Glomerular endothelial cell (primary cell): ENCODE data around the gene N4BP2L2. TPM values are rescaled to one million over a fixed set of nuclear protein-coding genes. Genes with fewer than 3 reads are reported as not detected.

Source experiments
- DNase-seq: peaks from one replicate; pipeline ENCODE4 v3.0.0-alpha.2; 2011; ENCODE audit warnings: low read depth, low spot score; ENCODE audit errors: extremely low read depth
- total RNA-seq: library from RNA; depleted of rRNA; stranded (reverse); fragments of >200 nt; gene quantifications from 2 replicates; pipeline ENCODE4 v1.2.3, GENCODE V29; 2015

The N4BP2L2 gene
- total RNA-seq, 1 donor from 2014 or later: 66.3 TPM

DNA sequence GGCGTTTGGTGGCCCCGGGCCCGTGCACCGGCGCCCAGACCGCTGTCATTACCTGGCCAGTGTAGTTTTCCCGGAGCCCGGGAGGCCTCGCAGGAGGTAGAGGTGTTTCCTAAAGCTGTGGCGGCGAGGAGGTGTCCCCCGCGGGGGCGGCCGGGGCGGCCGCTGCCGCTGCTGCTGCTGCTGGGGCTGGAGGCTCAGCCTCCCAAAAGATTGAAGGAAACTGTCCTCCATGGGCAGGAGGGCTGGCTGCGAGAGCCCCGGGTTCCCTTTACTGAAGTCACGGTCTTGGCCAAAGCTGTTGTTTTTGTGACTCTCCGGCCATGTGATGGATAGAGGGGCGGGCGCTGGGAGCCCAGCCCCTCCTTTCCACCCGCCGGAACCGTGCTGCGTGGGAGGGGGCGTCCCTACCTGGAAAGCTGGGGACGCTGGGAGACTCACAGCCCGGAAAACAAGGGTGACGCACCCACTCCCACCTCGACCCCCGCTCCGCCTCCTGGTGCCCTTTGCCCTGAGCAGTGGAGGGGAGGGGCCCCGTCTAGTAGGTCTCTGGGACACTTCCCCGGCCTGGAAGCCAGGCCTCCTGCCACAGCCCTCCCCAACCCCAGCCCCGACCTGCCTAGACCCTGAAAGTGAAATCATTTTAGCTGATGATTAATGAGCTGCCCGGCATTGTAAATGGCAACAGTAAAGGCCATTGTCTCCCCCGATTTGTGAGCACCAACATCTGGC, 110.6 kb downstream of the N4BP2L2 start, which contains the start of gene N4BP2L1:
N4BP2L1 (minus strand) TSS at position 279 of the 729 bp plus-strand sequence; CDS start at position 231, 48 bp downstream.
- DNase-seq: no peak

DNA sequence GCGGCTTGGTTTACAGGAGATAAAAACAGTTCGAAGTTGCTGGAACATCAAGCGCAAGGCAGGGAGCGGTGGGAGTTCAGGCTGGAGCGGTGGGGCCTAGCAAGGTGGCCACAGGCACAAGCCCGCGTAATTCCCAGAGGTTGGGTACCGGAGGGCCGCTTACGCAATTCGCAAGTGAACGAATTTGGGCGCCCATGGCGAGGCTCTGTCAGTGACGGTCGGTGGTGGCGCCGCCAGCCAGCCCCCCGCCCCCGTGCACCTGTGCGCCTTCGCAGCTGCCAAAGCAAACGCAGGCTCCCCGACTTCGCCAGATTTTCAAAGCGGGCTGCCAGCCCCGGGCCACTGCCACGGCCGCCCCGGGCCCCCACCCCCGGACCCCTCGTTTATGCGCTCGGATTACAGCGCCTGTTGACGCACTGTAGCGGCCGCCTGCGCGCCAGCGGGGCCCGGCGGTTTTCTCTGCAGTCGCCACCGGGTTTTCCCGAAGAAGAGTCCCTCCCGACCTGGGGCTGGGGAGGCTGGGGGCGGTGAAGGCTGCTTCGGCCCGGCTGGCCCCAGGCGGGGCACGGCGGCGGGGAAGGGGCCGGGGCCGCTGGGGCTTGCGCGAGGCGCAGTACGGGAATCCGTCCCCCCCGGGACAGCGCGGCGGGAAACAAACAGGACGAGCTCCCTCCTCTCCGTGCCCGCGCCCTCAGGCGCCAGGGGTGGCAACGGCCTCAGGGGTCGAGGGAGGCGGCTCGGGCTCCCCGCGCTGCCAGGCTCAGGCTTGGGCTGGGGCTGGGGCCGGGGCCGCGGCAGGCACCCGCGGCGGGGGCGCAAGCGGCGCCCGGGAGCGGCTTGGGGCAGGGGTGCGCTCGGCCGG, 111.4 kb downstream of the N4BP2L2 start:
- no peak for DNase-seq

DNA sequence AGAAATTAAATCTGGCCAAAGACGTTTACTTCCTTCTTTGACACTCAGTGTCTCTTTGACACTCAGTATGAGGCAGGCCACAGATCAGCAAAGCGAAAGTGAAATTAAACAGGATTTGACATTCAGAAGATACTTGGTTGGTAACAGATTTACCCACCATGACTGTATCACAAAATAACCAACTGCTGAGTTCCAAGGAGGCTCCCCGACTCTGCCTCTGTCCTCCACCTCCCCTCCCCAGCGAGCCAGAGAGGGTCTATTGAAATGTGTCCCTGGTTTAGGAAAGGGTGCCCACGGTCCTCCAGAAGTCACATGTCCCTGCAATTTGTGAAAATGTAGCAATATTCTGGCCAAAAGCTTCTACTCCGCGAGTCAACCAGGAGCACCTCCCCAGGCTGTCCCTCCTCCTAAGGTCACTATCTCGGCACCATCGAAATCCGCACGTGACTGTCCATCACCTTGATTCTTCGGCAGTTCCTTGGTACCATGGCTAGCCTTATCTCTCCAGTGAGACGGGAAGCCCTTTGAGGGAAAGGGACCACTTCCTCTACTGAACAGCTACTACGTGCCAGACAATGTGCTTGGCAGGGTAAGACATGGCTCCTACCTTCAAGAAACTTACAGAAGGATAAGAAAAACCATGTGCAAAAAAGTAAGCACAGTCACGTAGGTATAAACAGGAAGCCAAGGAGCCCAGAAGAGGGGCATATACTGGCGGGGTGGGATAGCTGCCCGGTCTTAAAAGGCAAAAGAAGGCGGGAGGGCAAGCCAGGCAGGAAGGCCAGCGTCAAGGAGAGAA, 112.2 kb downstream of the N4BP2L2 start:
- no peak for DNase-seq

DNA sequence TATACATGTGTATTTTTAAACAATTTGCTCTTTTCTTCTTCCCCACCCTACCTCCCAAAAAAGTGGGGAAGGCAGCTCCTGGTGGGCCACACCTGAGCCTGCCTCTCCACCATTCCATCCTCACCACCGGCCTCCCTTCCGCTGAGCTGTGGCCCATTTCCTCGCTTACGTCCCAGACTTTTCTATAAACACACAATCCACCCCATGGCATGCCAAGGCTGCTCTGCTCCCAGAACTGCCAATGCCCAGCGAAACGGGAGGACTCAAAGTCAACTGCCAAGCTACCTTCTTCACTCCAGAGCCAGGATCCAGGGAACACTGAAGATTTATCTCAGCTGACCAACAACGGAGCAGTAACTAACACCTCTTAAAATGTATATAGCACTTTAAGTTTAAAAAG, 113.4 kb downstream of the N4BP2L2 start:
- no peak for DNase-seq

DNA sequence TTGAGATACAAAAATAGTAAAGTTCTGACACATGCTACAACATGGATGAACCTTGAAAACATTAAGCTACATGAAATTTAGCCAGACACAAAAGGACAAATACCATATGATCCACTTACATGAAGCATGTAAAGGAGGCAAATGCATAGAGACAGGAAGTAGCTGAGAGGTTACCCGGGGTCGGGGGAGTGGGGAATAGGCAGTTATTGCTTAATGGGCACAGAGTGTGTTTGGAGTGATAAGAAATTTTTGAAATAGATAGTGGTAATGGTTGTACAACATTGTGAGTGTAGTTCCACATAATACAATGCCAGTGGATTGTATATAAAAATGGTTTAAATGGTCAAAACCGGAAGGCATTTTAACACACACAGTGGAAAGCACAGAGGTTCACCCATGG, 115.0 kb downstream of the N4BP2L2 start:
- DNase-seq: no peak

DNA sequence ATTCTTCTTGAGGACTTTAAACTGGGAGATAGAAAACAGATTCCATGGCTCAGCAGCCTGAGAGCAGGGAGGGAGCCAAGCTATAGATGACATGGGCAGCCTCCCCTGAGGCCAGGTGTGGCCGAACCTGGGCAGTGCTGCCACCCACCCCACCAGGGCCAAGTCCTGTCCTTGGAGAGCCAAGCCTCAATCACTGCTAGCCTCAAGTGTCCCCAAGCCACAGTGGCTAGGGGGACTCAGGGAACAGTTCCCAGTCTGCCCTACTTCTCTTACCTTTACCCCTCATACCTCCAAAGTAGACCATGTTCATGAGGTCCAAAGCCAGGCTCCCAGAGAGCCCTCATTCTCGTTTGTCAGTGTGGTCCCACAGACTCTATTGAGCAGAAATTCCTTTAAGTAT, 118.7 kb downstream of the N4BP2L2 start:
- no peak for DNase-seq

DNA sequence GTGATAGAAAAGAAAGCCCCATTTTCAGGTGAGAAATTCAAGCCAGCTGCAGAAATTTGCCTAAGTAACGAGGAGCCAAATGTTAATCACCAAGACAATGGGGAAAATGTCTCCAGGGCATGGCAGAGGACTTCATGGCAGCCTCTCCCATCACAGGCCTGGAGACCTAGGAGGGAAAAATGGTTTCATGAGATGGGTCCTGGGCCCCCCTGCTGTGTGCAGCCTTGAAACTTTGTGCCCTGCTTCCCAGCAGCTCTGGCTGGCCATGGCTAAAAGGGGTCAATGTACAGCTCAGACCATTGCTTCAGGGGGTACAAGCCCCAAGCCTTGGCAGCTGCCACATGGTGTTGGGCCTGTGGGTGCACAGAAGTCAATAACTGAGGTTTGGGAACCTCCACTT, 120.6 kb downstream of the N4BP2L2 start:
- no peak for DNase-seq

DNA sequence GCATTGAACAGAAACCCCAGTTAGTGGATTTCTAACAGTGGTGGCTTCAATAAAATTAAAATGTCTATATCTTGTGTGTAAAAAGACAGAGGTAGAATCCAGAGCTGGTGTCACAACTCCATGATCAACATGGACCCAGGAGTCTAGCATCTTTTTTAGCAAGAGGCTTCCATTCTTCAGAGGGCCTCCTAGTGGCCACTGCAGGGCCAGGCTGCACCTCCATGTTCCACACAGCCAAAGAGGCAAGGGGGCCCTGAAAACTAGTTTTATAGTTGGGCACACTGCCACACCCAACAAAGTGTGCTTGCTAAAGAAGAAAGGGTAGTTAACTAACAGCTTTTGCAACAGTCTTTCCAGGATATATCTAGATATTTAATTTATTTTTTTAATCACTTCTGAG, 123.6 kb downstream of the N4BP2L2 start:
- DNase-seq: no peak

DNA sequence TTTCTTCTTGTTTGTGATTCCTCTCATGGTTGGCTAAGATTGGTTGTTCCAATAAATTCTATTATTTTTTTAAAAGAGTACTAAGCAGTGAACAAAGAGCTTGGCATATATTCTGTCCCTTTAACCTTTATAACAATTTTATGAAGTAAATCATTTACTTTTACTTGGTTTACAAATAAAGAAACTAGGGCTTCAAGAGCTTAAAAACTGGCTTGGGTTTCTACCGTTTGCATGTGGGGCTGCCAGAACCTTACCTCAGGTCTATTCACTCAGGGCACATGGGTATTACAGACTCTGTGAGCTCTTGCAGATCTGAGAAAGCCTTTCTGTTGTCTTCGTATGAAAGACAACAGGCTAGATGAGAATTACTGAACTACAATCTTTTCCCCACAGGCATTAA, 124.0 kb downstream of the N4BP2L2 start:
- DNase-seq: no peak

DNA sequence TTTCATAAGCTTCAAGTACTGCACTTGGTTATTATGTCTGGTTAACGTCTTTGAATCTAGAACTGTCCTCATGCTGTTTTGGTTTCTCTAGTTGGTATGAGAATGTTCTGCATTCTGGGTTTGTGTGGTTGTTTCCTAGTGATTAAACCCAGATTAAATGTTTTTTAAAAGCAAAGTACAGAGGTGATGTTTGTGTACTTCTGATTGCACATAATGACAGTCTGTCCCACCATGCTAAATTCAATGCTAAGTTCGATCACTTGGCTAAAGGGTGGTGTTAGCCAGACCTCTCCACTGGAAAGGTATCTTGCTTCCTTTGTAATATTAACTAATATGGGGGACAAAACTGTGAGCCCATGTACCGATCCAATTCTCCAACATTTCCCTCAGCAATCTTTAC, 125.3 kb downstream of the N4BP2L2 start:
- DNase-seq: no peak

DNA sequence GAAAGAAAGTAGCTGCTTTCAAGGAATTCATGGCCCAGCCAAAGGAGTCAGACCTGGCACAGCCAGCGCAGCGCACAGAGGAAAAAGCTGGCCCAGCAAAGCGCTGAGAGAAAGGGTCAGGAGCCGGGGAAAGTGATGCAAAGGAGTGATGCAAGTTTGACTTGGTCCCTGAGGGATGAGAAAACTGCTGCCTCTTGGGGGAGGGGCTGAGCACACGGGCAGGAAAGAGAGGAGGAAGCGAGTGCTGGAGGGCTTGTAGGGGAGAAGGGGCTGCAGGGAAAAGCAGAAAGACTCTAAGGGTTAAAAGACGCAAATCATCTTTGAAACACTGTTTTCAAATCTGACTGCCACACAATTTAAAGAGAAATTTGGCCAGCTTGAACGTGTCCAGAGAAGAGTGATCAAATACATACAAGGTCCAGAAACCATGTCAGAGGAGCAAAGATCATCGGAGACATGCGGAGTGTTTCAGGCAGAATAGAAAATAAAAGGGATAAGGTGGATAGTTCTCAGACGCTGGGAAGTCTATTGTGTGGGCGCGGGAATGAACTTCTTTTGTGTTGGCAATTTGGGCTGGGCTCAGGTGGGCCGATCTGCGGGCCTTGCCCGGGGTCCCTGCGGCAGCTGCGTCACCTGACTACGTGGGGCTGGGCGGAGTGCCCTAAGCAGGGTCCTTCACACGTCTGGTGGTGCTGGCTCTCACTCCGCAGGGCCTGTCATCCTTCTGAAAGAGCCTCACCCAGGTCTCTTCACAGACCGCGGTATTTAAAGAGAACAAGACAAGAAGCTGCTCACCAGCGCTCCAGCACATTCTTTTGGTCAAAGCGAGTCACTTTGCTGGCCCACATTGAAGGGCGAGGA, 128.8 kb downstream of the N4BP2L2 start:
- DNase-seq: no peak

DNA sequence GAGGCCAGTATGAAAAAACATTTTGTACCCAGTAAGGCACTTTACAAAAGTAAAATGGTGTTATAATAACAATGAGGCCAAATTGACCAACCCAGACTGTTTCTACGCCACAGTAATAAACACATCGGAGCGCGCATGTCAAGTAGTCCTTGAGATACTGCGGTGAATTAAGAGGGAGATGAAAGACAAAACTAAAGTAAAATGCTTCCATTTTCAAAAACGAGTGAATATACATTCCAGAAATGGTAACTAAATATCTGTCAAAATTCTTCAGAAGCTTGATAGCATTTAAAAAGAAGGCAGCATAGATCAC, 129.6 kb downstream of the N4BP2L2 start:
- no peak for DNase-seq

DNA sequence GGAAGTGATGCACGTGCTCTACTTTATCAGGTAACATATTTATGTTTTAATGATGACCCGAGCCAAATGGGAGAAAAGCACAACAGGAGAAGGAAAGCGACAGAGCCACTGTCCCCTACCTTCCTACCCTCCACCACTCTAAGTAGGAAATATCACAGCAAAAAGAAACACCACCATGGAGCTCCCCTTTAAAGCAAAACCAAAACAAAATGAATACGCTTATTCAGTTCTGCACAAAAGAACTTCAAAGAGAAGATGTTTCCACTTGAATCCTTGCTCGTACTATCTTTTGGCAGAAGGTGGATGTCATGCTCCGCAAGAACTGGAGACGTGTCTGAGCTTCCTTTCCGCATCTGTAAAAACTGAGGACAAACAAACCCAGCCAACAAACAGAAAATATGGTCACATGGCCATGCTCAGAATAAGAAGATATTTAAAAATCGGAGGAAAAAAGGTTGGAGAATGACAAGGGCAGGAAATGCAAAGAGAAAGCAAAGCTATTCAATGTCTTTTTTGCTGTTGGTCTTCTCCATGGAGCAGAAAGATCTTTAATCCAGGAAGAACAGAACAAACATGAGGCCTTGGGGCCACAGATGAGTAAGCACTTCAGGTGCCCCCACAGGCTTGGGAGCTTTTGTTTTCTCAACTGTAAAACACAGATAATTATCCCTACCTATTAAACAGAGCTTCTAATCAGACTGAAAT, 130.1 kb downstream of the N4BP2L2 start:
- no peak for DNase-seq

DNA sequence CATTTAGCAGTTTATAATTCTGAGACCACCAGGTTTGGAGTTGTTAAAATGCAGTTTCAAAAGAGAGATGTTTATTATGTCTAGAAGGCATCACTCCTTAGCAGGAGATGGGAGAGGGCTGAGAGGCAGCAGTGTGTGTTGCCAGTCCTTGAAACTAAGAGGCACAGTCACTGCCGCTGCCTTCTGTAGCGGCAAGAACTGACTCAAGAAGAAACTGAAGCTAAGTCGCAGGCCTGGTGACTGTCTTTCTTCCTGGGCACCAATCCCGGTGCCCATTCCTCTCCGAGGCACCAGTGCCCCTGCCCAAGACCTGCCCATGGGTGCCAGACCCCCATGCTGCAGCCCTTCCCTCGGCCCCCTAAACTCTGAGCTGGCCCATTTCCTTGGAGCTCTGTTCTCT, 130.7 kb downstream of the N4BP2L2 start:
- DNase-seq: no peak

DNA sequence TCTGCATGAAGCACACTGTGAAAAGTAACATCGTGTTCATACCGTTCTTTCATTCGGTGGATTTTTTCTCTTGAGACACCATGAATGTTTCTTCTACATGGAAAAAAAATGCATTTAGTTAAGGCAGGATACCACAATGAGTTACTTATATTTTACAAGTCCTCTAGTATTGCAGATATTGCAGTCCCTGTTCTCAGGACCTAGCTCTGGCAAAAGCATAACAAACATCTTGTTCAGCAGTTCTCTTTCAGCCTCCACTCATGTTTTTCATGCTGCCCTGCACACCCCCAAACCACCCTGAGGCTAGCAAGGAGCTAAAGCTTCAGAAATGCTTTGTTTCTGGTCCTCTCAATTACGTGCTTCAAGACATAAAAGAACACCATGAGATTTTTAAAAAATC, 135.5 kb downstream of the N4BP2L2 start:
- no peak for DNase-seq

DNA sequence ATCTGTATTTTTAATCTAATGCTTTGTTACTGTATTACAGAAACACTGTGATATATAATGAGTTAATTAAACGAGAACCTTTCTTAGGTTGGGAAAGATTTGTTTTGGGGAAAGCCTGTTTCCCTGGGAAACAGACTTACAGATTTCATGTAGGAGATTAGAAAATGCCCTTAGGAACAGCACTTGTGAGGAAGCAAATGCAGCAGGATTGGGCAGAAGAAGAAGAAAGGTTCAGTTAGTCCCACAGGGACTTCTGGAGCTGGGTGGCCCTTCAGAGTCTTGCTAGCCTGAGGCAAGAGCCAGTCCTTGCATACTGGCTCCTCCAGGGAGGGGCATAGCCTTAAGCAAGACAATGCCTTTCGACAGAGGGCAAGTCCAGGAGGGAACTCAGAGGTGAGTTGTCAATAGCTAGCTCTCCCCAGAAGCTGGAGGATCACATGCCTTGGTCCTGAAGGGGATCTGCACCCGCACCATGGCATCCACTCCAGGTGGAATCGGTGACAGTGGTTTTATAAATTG, 147.4 kb downstream of the N4BP2L2 start:
- DNase-seq: no peak

DNA sequence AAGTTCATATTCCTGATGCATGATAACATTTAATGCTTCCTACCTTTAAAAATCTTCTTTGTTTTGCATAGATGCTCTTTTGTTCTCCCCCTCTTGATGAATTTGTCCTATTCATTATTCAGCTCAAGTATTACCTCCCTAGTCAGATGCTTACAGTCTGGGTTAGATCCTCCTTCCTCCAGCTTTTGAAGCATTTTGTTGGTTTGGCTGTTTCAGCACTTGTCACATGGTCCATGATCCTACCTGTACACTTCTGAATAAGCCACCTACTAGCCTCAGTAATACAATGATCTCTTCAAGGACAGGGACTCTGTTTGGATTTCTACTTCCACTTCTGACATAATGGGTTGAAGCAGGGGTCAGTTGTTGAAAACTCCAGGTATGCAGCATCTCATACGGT, 148.1 kb downstream of the N4BP2L2 start:
- no peak for DNase-seq

DNA sequence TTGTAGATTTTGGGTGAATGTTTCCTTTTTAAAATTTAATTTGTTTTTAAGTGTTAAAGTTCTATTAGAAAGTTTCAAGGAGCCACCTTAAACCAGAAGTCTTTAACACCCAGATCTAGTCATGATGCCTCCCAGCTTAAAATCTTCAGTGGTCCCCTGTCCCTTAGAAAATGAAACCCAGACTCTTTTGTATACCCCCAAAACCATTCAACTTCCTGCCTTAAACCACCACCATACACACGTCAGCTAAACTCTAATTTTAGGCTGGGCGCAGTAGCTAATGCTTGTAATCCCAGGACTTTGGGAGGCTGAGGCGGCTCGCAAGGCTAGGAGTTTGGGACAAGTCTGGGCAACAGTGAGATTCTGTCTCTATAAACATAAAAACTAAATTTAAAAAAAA, 148.5 kb downstream of the N4BP2L2 start:
- DNase-seq: no peak

DNA sequence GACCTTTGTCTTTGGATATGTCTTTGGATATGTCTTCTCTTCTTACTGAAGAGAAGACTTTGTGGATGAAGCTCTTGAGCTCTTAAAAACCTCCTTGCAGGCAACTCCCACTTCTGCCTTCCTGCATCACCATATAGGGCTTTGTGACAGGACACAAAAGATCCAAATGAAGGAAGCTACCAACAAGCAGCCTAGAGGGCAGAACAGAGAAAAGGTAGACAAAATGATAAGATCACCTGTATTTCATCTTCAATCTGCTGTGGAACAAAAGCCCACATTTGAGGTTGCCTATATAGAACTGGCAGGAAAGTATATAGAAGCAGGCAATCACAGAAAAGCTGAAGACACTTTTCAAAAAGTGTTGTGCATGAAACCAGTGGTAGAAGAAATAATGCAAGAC, 153.2 kb downstream of the N4BP2L2 start:
- DNase-seq: no peak

DNA sequence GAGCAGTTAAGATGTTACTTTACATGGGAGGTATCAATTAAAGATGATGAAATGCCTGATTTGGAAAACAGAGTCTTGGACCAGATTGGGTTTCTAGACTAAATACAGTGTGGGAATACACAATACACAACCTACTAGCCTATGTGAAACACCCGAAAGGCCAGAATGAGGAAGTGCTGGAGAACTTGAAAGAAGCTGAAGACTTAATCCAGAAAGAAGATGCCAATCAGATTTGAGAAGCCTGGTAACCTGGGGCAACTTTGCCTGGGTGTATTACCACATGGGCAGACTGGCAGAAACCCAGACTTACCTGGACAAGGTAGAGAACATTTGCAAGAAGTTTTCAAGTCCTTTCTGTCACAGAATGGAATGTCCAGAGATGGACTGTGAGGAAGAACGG, 153.9 kb downstream of the N4BP2L2 start:
- no peak for DNase-seq
